K562 (cell line): ENCODE data around the gene LRMDA. TPM values are rescaled to one million over a fixed set of nuclear protein-coding genes. Genes with fewer than 3 reads are reported as not detected.

ENCODE experiments used
- ATAC-seq: fragments of 200-7000 bp; cut with Tn5 transposase; 3 replicates; pipeline ENCODE4 v1.9.1; 2020; ENCODE audit warnings: moderate library complexity
- BruUV-seq: library from RNA; stranded (reverse); fragments of 400-500 nt; replicated peaks from 2 replicates; lab custom pipeline; 2021; lab: Mats Ljungman, UMichigan
- CTCF ChIA-PET: fragments of 300-600 bp; formaldehyde crosslinking; extraction: SDS; loops from one replicate; lab custom pipeline; 2021; ENCODE audit warnings: low intra/inter-chr PET ratio; lab: Yijun Ruan, JAX
- POLR2A ChIA-PET: fragments of 300-600, 350-650 bp; sonication (Branson Sonifier 250); formaldehyde crosslinking; extraction: SDS; loops from one replicate; lab custom pipeline; 2021; ENCODE audit warnings: antibody characterized with exemption, inconsistent platforms; lab: Yijun Ruan, JAX
- DNase-seq, 4 experiments: peaks; one replicate each; pipeline versions ENCODE4 v3.0.0 to v3.0.0-alpha.2; 2011 to 2018; ENCODE audit warnings: low spot score in 3 of 4, mixed read lengths in 3 of 4; ENCODE audit errors: extremely low read depth in 1 of 4
- FAIRE-seq: peaks from 2 replicates; lab custom pipeline; 2011; peaks lifted over from hg19 to GRCh38; lab: Jason Lieb, UNC
- H2AFZ ChIP-seq: 2 replicates; pipeline ENCODE4 v1.6.0; 2011; ENCODE audit warnings: low read depth, low read length, control low read depth, inconsistent platforms
- H3K27ac ChIP-seq: fragments of 200-600 bp; 3 replicates; pipeline ENCODE4 v1.8.0; 2011; ENCODE audit warnings: low read depth, mild to moderate bottlenecking, control low read depth, inconsistent platforms, low read length, moderate library complexity, mixed read lengths; ENCODE audit errors: extremely low read depth
- H3K27me3 ChIP-seq, 2 experiments: fragments of 300-600 bp in 1 of 2; 2 replicates in 1 of 2; 3 replicates in 1 of 2; pipeline versions ENCODE4 v1.6.0 to v1.8.0; 2011; ENCODE audit warnings: inconsistent platforms in 2 of 2, low read length in 2 of 2, mild to moderate bottlenecking in 1 of 2, mixed read lengths in 1 of 2, moderate library complexity in 1 of 2; ENCODE audit not compliant: control insufficient read depth in 2 of 2, insufficient read depth in 2 of 2
- H3K36me3 ChIP-seq: fragments of 300-600 bp; 3 replicates; pipeline ENCODE4 v1.8.0; 2011; ENCODE audit warnings: mild to moderate bottlenecking, low read length, inconsistent platforms; ENCODE audit not compliant: control insufficient read depth, insufficient read depth
- H3K4me1 ChIP-seq, 2 experiments: fragments of 200-600 bp in 1 of 2; replicated peaks in 1 of 2; 2 replicates in 1 of 2; 3 replicates in 1 of 2; pipeline versions ENCODE4 v1.5.1 to v1.8.0; 2011; ENCODE audit warnings: inconsistent platforms in 2 of 2, low read length in 2 of 2, mild to moderate bottlenecking in 1 of 2, mixed read lengths in 1 of 2, moderate library complexity in 1 of 2; ENCODE audit not compliant: control insufficient read depth in 2 of 2, insufficient read depth in 2 of 2
- H3K4me2 ChIP-seq: 2 replicates; pipeline ENCODE4 v1.6.1; 2011; ENCODE audit warnings: low read length, control low read depth, inconsistent platforms, mixed read lengths; ENCODE audit not compliant: insufficient read depth
- H3K4me3 ChIP-seq: fragments of 200-600 bp; sonication (generic), shearing (Covaris generic); 2 replicates; pipeline ENCODE4 v1.5.1; 2016; ENCODE audit warnings: control low read depth, inconsistent platforms
- H3K79me2 ChIP-seq: fragments of 200-600 bp; 3 replicates; pipeline ENCODE4 v1.8.0; 2011; ENCODE audit warnings: low read length, inconsistent platforms; ENCODE audit not compliant: control insufficient read depth, insufficient read depth
- H3K9ac ChIP-seq, 2 experiments: 2 replicates each; pipeline versions ENCODE4 v1.6.0 to v1.6.1; 2011; ENCODE audit warnings: low read depth in 2 of 2, low read length in 2 of 2, control low read depth in 1 of 2, inconsistent platforms in 1 of 2, mild to moderate bottlenecking in 1 of 2, mixed read lengths in 1 of 2; ENCODE audit not compliant: insufficient read depth in 1 of 2
- H3K9me1 ChIP-seq: one replicate; pipeline ENCODE4 v1.6.0; 2011; ENCODE audit warnings: inconsistent platforms, mild to moderate bottlenecking, low read length, moderate library complexity; ENCODE audit not compliant: control insufficient read depth, insufficient read depth
- H3K9me3 ChIP-seq: replicated peaks from 2 replicates; pipeline ENCODE4 v1.5.1; 2011; ENCODE audit warnings: low read depth, low read length, inconsistent platforms; ENCODE audit not compliant: control insufficient read depth, insufficient read depth
- H4K20me1 ChIP-seq: replicated peaks from 2 replicates; pipeline ENCODE4 v1.6.1; 2011; ENCODE audit warnings: low read length, inconsistent platforms, mixed read lengths; ENCODE audit not compliant: control insufficient read depth, insufficient read depth
- C11orf30 ChIP-seq: fragments of 450-650 bp; IDR thresholded peaks from 2 replicates; pipeline ENCODE4 v1.6.1; 2016; ENCODE audit warnings: low read depth, mild to moderate bottlenecking
- CC2D1A ChIP-seq: fragments of 450-650 bp; IDR thresholded peaks from 2 replicates; pipeline ENCODE4 v1.6.1; 2017; ENCODE audit warnings: mild to moderate bottlenecking
- ETS1 ChIP-seq: conservative IDR thresholded peaks from 2 replicates; pipeline ENCODE4 v1.6.1; 2011; ENCODE audit warnings: low read depth, mild to moderate bottlenecking, low read length; ENCODE audit not compliant: control insufficient read depth
- HNRNPLL ChIP-seq: fragments of 200-400 bp; formaldehyde crosslinking; IDR thresholded peaks from 2 replicates; pipeline ENCODE4 v1.6.1; 2017; ENCODE audit warnings: low read length, low read depth, mild to moderate bottlenecking; ENCODE audit not compliant: poor library complexity, severe bottlenecking
- RBM25 ChIP-seq: fragments of 200-400 bp; formaldehyde crosslinking; IDR thresholded peaks from 2 replicates; pipeline ENCODE4 v1.6.1; 2018; ENCODE audit warnings: low read length, low read depth, moderate library complexity; ENCODE audit not compliant: severe bottlenecking
- RCOR1 ChIP-seq, 2 experiments: IDR thresholded peaks; 2 replicates each; pipeline ENCODE4 v1.6.1; 2012; ENCODE audit warnings: low read depth in 2 of 2, low read length in 2 of 2, borderline replicate concordance in 1 of 2, improper control_type of control experiment in 1 of 2
- RERE ChIP-seq: sonication (generic); formaldehyde crosslinking; IDR thresholded peaks from 2 replicates; pipeline ENCODE4 v1.8.0; 2023; ENCODE audit warnings: missing genetic modification reagents, mild to moderate bottlenecking, borderline replicate concordance
- THAP12 ChIP-seq: fragments of 250-450 bp; sonication (Bioruptor Pico); IDR thresholded peaks from 2 replicates; pipeline ENCODE4 v1.9.0; 2021; ENCODE audit warnings: mild to moderate bottlenecking, inconsistent platforms
- TSC22D4 ChIP-seq: fragments of 450-650 bp; IDR thresholded peaks from 2 replicates; pipeline ENCODE4 v1.6.1; 2016; ENCODE audit warnings: missing genetic modification characterization, missing biosample characterization, control low read depth
- ZNF277 ChIP-seq: fragments of 250-450 bp; sonication (Bioruptor Pico); IDR thresholded peaks from 2 replicates; pipeline ENCODE4 v1.8.0; 2022; ENCODE audit warnings: inconsistent platforms, mild to moderate bottlenecking, moderate library complexity, borderline replicate concordance
- WGBS: fragments of 100-300 bp; shearing (Covaris generic); methylation state at CpG from one replicate; pipeline ENCODE4 v1.1.6; 2016; ENCODE audit warnings: low coverage, mixed read lengths; ENCODE audit not compliant: insufficient coverage; ENCODE audit errors: missing lambda C conversion rate; 5-methylcytosine and 5-hydroxymethylcytosine counted together
- in situ Hi-C: fragments of 300-500 bp; cut with MboI; formaldehyde crosslinking; loops from 4 replicates; pipeline ENCODE4 v1.15.0; 2018; ENCODE audit warnings: inconsistent platforms, mixed read lengths
- intact Hi-C: fragments of 100-400 bp; cut with micrococcal nuclease; formaldehyde crosslinking; loops from 2 replicates; pipeline ENCODE4 v1.14.2; 2022
- polyA plus RNA-seq, 8 experiments: library from polyadenylated mRNA; depleted of rRNA in 4 of 8; stranded (reverse) in 5 of 8; unstranded in 3 of 8; fragments of >200 nt; fragmentation: Nextera tagmentation in 2 of 8; fragmentation: Illumina TruSeq in 1 of 8; extraction: Ambion mirVana in 2 of 8; extraction: Trizol in 1 of 8; gene quantifications; 2 replicates each; pipeline versions ENCODE4 v1.2.1 to v1.2.3, GENCODE V29; 2011 to 2014; ENCODE audit warnings: inconsistent platforms in 1 of 8, missing spikeins in 1 of 8
- total RNA-seq, 7 experiments: library from RNA; depleted of rRNA in 6 of 7; stranded (reverse); fragments of >200 nt in 6 of 7; fragmentation: Illumina TruSeq in 2 of 7; extraction: Trizol in 2 of 7; gene quantifications; 2 replicates each; pipeline versions ENCODE4 v1.2.1 to v1.2.3, GENCODE V29; 2011 to 2021; ENCODE audit warnings: low replicate concordance in 1 of 7

LRMDA gene
- total and polyA plus RNA-seq, 9 of the 15 experiments (the other 6 are each of a cell fraction or from before 2014, with no cell fraction given) = 0.25 TPM; not detected in 8

GRCh38 chr10:75788394-75789205 is 357.2 kb downstream of the LRMDA start:
- FAIRE-seq (no peak), ATAC-seq (no peak), DNase-seq (no peak)
- no peaks in the 10 kb centered on the region for H3K9me3 ChIP-seq
- H3K9ac ChIP-seq = no peak overlapping the region
- no peaks in the 10 kb centered on the region for H3K79me2 ChIP-seq
- no peaks in the 10 kb centered on the region for H4K20me1 ChIP-seq
- ChIA-PET CTCF (no interaction called here), POLR2A (interaction anchor here (1.1 to 1.2 kb wide), 2 partner anchors 10 to 12 kb away, joined by 4 to 7 read pairs; no protein-coding TSS in a partner anchor)
- 0% methylated on average over 4 of the region's 4 CpGs for WGBS
- no peaks in the 10 kb centered on the region for H3K36me3 ChIP-seq
- no peak overlapping the region for H3K27ac ChIP-seq
- no peaks in the 10 kb centered on the region for H3K9me1 ChIP-seq
- intact Hi-C loops = no loop called here
- peaks cover 0 to 8% of the 10 kb centered on the region in 2 experiments; a peak in 2 of 5 replicates for H3K27me3 ChIP-seq
- no peak overlapping the region for H2AFZ ChIP-seq
- no peak overlapping the region for H3K4me2 ChIP-seq
- H3K4me3 ChIP-seq = no peak overlapping the region
- H3K4me1 ChIP-seq = no peaks in the 10 kb centered on the region
- in situ Hi-C loops = no loop called here
- BruUV-seq = no TSS peak
- TF ChIP-seq RBM25 (no peak), ZNF277 (CRISPR knock-in tag) (no peak), ETS1 (no peak), HNRNPLL (no peak), RERE (no peak), THAP12 (no peak), RCOR1 (IDR thresholded peaks at IDR 0.05; ENCODE audit: borderline replicate concordance in 1 of 2, low read depth in 2 of 2, low read length in 2 of 2) (no peak), TSC22D4 (tag) (no peak), CC2D1A (no peak), C11orf30 (no peak)
